Measurements from ENCODE around the gene CERK. TPM values are rescaled to one million over a fixed set of nuclear protein-coding genes. Genes with fewer than 3 reads are reported as not detected.
A peak's percentile ranks its signal among the peaks of the same experiment; 100 is the strongest.

Gene CERK
- total and polyA plus RNA-seq, 9 of the 15 experiments (the other 6 are each of a cell fraction or from before 2014, with no cell fraction given): 1.1 to 14.9 (median 8.7) TPM

- TF ChIP-seq POLR3G (IDR thresholded peaks at IDR 0.05; ENCODE audit: extremely low read depth, insufficient read length, insufficient replicate concordance): no peak
- TF ChIP-seq ZBTB40 (IDR thresholded peaks at IDR 0.05): peak; percentile 68
- TF ChIP-seq ZBTB40 (CRISPR knock-in tag; IDR thresholded peaks at IDR 0.05): no peak
- TF ChIP-seq HINFP (tag; conservative IDR thresholded peaks at IDR 0.05; ENCODE audit: low read depth): no peak
- TF ChIP-seq BRD4 (IDR thresholded peaks at IDR 0.05): no peak
- TF ChIP-seq BCLAF1 (IDR thresholded peaks at IDR 0.05; ENCODE audit: borderline replicate concordance in 1 of 2, control insufficient read depth in 1 of 2, low read depth in 2 of 2, low read length in 1 of 2): no peak
- TF ChIP-seq ELK1 (CRISPR knock-in tag; IDR thresholded peaks at IDR 0.05): no peak
- TF ChIP-seq SP1 (CRISPR knock-in tag; IDR thresholded peaks at IDR 0.05): no peak
- TF ChIP-seq ZZZ3 (IDR thresholded peaks at IDR 0.05): no peak
- 0 out of 2 replicates have a peak, but pooled peaks have one; percentile 45 for TF ChIP-seq HDAC2 (IDR thresholded peaks at IDR 0.05)
- no peak for TF ChIP-seq EZH2 (IDR thresholded peaks at IDR 0.05; ENCODE audit: borderline replicate concordance, low read depth, low read length)
- peak; percentile 73 for TF ChIP-seq NFIC (IDR thresholded peaks at IDR 0.05)
- no peak for TF ChIP-seq CHCHD3 (CRISPR knock-in tag; IDR thresholded peaks at IDR 0.05)
Observed at GRCh38 chr22:46754110-46754799, 16.2 kb upstream of the CERK start (continued).
